Endodermal cell (in vitro differentiated cells): Measurements from ENCODE around the gene CASK. TPM values are rescaled to one million over a fixed set of nuclear protein-coding genes. Genes with fewer than 3 reads are reported as not detected.

Experiments used
- DNase-seq: peaks from one replicate; pipeline ENCODE4 v3.0.0-alpha.2; 2017
- H3K27ac ChIP-seq: 2 replicates; pipeline ENCODE4 v1.5.1; 2013; ENCODE audit warnings: mild to moderate bottlenecking, low read depth, low read length, moderate library complexity
- H3K27me3 ChIP-seq: 2 replicates; pipeline ENCODE4 v1.6.1; 2013; ENCODE audit warnings: mild to moderate bottlenecking, low read length, moderate library complexity; ENCODE audit not compliant: insufficient read depth, control insufficient read depth, poor library complexity, severe bottlenecking
- H3K36me3 ChIP-seq: 2 replicates; pipeline ENCODE4 v1.7.0; 2013; ENCODE audit warnings: mild to moderate bottlenecking, low read length, moderate library complexity; ENCODE audit not compliant: control insufficient read depth, insufficient read depth
- H3K4me1 ChIP-seq: one replicate; pipeline ENCODE4 v1.7.0; 2013; ENCODE audit warnings: low read length; ENCODE audit not compliant: control insufficient read depth, insufficient read depth
- H3K4me3 ChIP-seq: 2 replicates; pipeline ENCODE4 v1.5.1; 2013; ENCODE audit warnings: mild to moderate bottlenecking, low read length, moderate library complexity
- H3K9ac ChIP-seq: 2 replicates; pipeline ENCODE4 v1.6.1; 2013; ENCODE audit warnings: mild to moderate bottlenecking, low read length, moderate library complexity; ENCODE audit not compliant: poor library complexity, severe bottlenecking; ENCODE audit errors: extremely low read depth
- H3K9me3 ChIP-seq: 2 replicates; pipeline ENCODE4 v1.6.1; 2013; ENCODE audit warnings: mild to moderate bottlenecking, low read length, moderate library complexity; ENCODE audit not compliant: control insufficient read depth
- H3K27ac Mint-ChIP-seq: 2 replicates; pipeline ENCODE4 v1.8.0; 2020; ENCODE audit warnings: mixed read lengths
- H3K27me3 Mint-ChIP-seq: 2 replicates; pipeline ENCODE4 v1.8.0; 2021; ENCODE audit warnings: mild to moderate bottlenecking, mixed read lengths; ENCODE audit not compliant: insufficient read depth
- H3K36me3 Mint-ChIP-seq: 2 replicates; pipeline ENCODE4 v1.8.0; 2020; ENCODE audit warnings: low read depth, mixed read lengths
- H3K4me1 Mint-ChIP-seq: 2 replicates; pipeline ENCODE4 v1.8.0; 2020; ENCODE audit warnings: mixed read lengths
- H3K4me3 Mint-ChIP-seq: 2 replicates; pipeline ENCODE4 v1.8.0; 2020; ENCODE audit warnings: mild to moderate bottlenecking, moderate library complexity, mixed read lengths
- H3K9me3 Mint-ChIP-seq: 2 replicates; pipeline ENCODE4 v1.8.0; 2020; ENCODE audit warnings: mild to moderate bottlenecking, mixed read lengths
- WGBS, 2 experiments: methylation state at CpG; one replicate each; pipeline versions ENCODE4 v1.1.5 to v1.1.7; 2013; ENCODE audit warnings: missing lambda C conversion rate in 2 of 2, mixed read lengths in 1 of 2; ENCODE audit not compliant: insufficient coverage in 1 of 2, insufficient read length in 1 of 2; 5-methylcytosine and 5-hydroxymethylcytosine counted together
- total RNA-seq, 2 donors: library from RNA; stranded (reverse); fragmentation: NEBNext Ultra II Directional in 1 of 2; extraction: Animal tissue kit (Norgen Biotek cat#: 25700) in 1 of 2; gene quantifications; 2 replicates in 1 of 2; 3 replicates in 1 of 2; pipeline ENCODE4 v1.2.1, GENCODE V29; 2021
- TF ChIP-seq, protein P1 (sequence below): fragments of 200-600 bp; sonication (generic); conservative IDR thresholded peaks from 2 replicates; pipeline ENCODE4 v1.5.0; 2021; ENCODE audit warnings: antibody characterized with exemption, mild to moderate bottlenecking

Gene CASK
- total RNA-seq, 2 donors from 2014 or later: 79.1 to 87.1 TPM

DNA sequence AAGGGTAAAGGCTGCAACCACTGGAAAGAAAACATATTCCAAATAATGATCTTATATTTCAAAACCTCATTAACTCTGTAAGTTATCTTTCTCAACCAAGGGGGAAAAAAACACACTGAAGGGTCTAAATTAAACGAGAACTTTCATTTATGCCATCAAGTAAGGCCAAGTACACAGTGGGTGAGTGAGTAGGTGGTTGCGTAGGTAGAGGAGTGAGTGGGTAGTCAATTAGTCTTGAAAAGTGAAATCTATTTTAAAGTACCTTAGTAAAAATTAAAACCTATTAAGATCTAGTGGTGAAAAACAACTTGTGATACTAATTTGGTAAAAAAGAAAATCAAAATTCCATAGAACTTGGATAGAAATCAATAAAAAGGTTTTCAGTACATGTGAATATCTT is 3.5 kb downstream of the CASK start:
- Histone ChIP-seq H3K27ac (no peak overlapping the region), H3K4me3 (peak overlapping the region; percentile 96), H3K36me3 (no peaks in the 10 kb centered on the region), H3K4me1 (no peaks in the 10 kb centered on the region), H3K9ac (no peak overlapping the region), H3K9me3 (no peaks in the 10 kb centered on the region), H3K27me3 (no peaks in the 10 kb centered on the region)
- Mint-ChIP-seq H3K4me3 (no peak overlapping the region), H3K27me3 (no peaks in the 10 kb centered on the region), H3K27ac (no peak overlapping the region), H3K36me3 (no peaks in the 10 kb centered on the region), H3K9me3 (peaks cover 45% of the 10 kb centered on the region), H3K4me1 (peaks cover 9% of the 10 kb centered on the region)
- 100% methylated on average over 1 of the region's 2 CpGs; no CpG with 5 or more reads in 1 of the 2 experiments for WGBS, 2 experiments
- DNase-seq: no peak
- TF ChIP-seq, protein P1, sequence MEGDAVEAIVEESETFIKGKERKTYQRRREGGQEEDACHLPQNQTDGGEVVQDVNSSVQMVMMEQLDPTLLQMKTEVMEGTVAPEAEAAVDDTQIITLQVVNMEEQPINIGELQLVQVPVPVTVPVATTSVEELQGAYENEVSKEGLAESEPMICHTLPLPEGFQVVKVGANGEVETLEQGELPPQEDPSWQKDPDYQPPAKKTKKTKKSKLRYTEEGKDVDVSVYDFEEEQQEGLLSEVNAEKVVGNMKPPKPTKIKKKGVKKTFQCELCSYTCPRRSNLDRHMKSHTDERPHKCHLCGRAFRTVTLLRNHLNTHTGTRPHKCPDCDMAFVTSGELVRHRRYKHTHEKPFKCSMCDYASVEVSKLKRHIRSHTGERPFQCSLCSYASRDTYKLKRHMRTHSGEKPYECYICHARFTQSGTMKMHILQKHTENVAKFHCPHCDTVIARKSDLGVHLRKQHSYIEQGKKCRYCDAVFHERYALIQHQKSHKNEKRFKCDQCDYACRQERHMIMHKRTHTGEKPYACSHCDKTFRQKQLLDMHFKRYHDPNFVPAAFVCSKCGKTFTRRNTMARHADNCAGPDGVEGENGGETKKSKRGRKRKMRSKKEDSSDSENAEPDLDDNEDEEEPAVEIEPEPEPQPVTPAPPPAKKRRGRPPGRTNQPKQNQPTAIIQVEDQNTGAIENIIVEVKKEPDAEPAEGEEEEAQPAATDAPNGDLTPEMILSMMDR: no peak

GRCh38 chrX:41917517-41917916 is 5.8 kb downstream of the CASK start:
- no peak overlapping the region for H3K4me3 ChIP-seq
- H3K27me3 Mint-ChIP-seq: no peaks in the 10 kb centered on the region
- no peaks in the 10 kb centered on the region for H3K36me3 ChIP-seq
- no peaks in the 10 kb centered on the region for H3K27me3 ChIP-seq
- H3K36me3 Mint-ChIP-seq: no peaks in the 10 kb centered on the region
- peaks cover 9% of the 10 kb centered on the region for H3K4me1 Mint-ChIP-seq
- 93% methylated on average over 5 of the region's 5 CpGs; no CpG with 5 or more reads in 1 of the 2 experiments for WGBS, 2 experiments
- no peak overlapping the region for H3K9ac ChIP-seq
- H3K9me3 ChIP-seq: no peaks in the 10 kb centered on the region
- H3K27ac Mint-ChIP-seq: no peak overlapping the region
- peaks cover 39% of the 10 kb centered on the region for H3K9me3 Mint-ChIP-seq
- TF ChIP-seq, protein P1: no peak
- no peaks in the 10 kb centered on the region for H3K4me1 ChIP-seq
- DNase-seq: no peak
- no peak overlapping the region for H3K4me3 Mint-ChIP-seq
- no peak overlapping the region for H3K27ac ChIP-seq

DNA sequence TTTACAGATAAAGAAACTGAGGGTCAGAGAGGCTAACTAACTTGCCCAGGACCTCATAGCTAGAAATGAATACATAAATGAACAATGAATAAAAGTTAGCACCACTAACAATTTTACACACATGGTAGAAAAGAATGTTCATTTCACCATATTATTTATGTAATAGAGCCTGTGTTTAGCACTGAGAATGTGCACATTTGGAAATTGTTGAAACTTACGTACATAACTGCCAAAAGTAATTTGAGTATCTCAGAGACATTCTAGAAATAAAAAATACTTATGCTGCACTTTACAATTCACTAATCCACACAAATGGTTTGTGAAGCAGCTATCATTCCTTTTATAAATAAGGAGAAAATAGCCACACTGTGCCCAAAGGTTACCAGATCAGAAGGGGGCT is 9.9 kb downstream of the CASK start:
- H3K36me3 Mint-ChIP-seq: peaks cover 2% of the 10 kb centered on the region
- no peak overlapping the region for H3K27ac Mint-ChIP-seq
- peaks cover 37% of the 10 kb centered on the region for H3K9me3 Mint-ChIP-seq
- H3K27me3 Mint-ChIP-seq: no peaks in the 10 kb centered on the region
- Histone ChIP-seq H3K9me3 (peaks cover 5% of the 10 kb centered on the region), H3K27me3 (no peaks in the 10 kb centered on the region), H3K27ac (no peak overlapping the region), H3K4me3 (no peak overlapping the region), H3K36me3 (no peaks in the 10 kb centered on the region), H3K4me1 (no peaks in the 10 kb centered on the region), H3K9ac (no peak overlapping the region)
- H3K4me3 Mint-ChIP-seq: no peak overlapping the region
- WGBS, 2 experiments: no CpG with 5 or more reads among the region's 1 CpG
- peaks cover 6% of the 10 kb centered on the region for H3K4me1 Mint-ChIP-seq
- no peak for DNase-seq
- TF ChIP-seq, protein P1: no peak
